Right lobe of liver (tissue), 4 donors: ENCODE data around the gene PHLDA1.

Source experiments
- CTCF ChIP-seq, 4 donors: fragments of 200-600 bp in 3 of 4; fragments of 450-650 bp in 1 of 4; IDR thresholded peaks; one replicate each; pipeline versions ENCODE4 v1.5.1 to v1.8.0; 2016 to 2022; ENCODE audit warnings: antibody characterized with exemption in 4 of 4, mild to moderate bottlenecking in 2 of 4
- POLR2A ChIP-seq: fragments of 450-650 bp; IDR thresholded peaks from one replicate; pipeline ENCODE4 v1.6.1; 2017; ENCODE audit warnings: antibody characterized with exemption, mild to moderate bottlenecking
- donor health status: DM: no; HTN: no; CAD: no.
- donor health status: DM: no; HTN: no; CAD: no.
- donor health status: DM: no; HTN: yes; CAD: no.

GRCh38 chr12:75977590-75977951, 54.0 kb downstream of the PHLDA1 start:
- TF ChIP-seq CTCF (IDR thresholded peaks at IDR 0.05) (no peak), POLR2A (no peak)
